Mesodermal cell (in vitro differentiated cells): ENCODE measurements around the gene NDUFB2.
"Not testable (repeated sequence)": the region's sequence is repeated elsewhere in the genome, so short reads cannot be mapped to it uniquely, and the experiment has no call there.

ENCODE experiments used
- H3K27ac ChIP-seq: 2 replicates; pipeline ENCODE4 v1.7.0; 2013; ENCODE audit warnings: mild to moderate bottlenecking, low read depth, low read length, moderate library complexity; ENCODE audit not compliant: severe bottlenecking
- H3K36me3 ChIP-seq: 2 replicates; pipeline ENCODE4 v1.7.1; 2013; ENCODE audit warnings: mild to moderate bottlenecking, low read length, moderate library complexity; ENCODE audit not compliant: control insufficient read depth, insufficient read depth
- H3K4me1 ChIP-seq: one replicate; pipeline ENCODE4 v1.7.1; 2013; ENCODE audit warnings: mild to moderate bottlenecking, low read length; ENCODE audit not compliant: insufficient read depth, control insufficient read depth, poor library complexity, severe bottlenecking
- H3K4me3 ChIP-seq: 2 replicates; pipeline ENCODE4 v1.7.0; 2013; ENCODE audit warnings: low read length, control low read depth, mild to moderate bottlenecking; ENCODE audit not compliant: insufficient read depth, poor library complexity, severe bottlenecking; ENCODE audit errors: extremely low read depth
- H3K9me3 ChIP-seq: 2 replicates; pipeline ENCODE4 v1.7.1; 2013; ENCODE audit warnings: mild to moderate bottlenecking, low read length, moderate library complexity; ENCODE audit not compliant: control insufficient read depth
- WGBS, 2 experiments: methylation state at CpG; one replicate each; pipeline ENCODE4 v1.1.5; 2013; ENCODE audit warnings: missing lambda C conversion rate in 2 of 2; ENCODE audit not compliant: insufficient coverage in 2 of 2; 5-methylcytosine and 5-hydroxymethylcytosine counted together

The NDUFB2 gene

GRCh38 chr7:140743255-140743654 is 46.7 kb downstream of the NDUFB2 start:
- not testable (repeated sequence) for H3K4me3 ChIP-seq, H3K27ac ChIP-seq, H3K4me1 ChIP-seq, H3K9me3 ChIP-seq
- H3K36me3 ChIP-seq, result peaks cover 33% of the 10 kb centered on the region
- no CpG with 5 or more reads among the region's 4 CpGs for WGBS, 2 experiments

GRCh38 chr7:140744005-140744404 is 47.5 kb downstream of the NDUFB2 start:
- 80 to 100% methylated on average over 1 of the region's 2 CpGs for WGBS, 2 experiments
- H3K4me3 ChIP-seq, result no peak overlapping the region
- no peaks in the 10 kb centered on the region for H3K9me3 ChIP-seq
- H3K4me1 ChIP-seq, result no peaks in the 10 kb centered on the region
- H3K36me3 ChIP-seq, result peaks cover 33% of the 10 kb centered on the region
- H3K27ac ChIP-seq, result no peak overlapping the region

GRCh38 chr7:140745266-140746058 is 49.0 kb downstream of the NDUFB2 start:
- Histone ChIP-seq H3K27ac (no peak overlapping the region), H3K4me3 (no peak overlapping the region), H3K9me3 (no peaks in the 10 kb centered on the region), H3K36me3 (peaks cover 32% of the 10 kb centered on the region), H3K4me1 (no peaks in the 10 kb centered on the region)
- WGBS, 2 experiments, result 92 to 94% methylated on average over 4 to 5 of the region's 6 CpGs

GRCh38 chr7:140746751-140747150 is 50.2 kb downstream of the NDUFB2 start:
- Histone ChIP-seq H3K9me3 (no peaks in the 10 kb centered on the region), H3K4me3 (no peak overlapping the region), H3K4me1 (no peaks in the 10 kb centered on the region), H3K27ac (no peak overlapping the region), H3K36me3 (peaks cover 29% of the 10 kb centered on the region)
- whole genome bisulfite sequencing, 2 experiments, result 100% methylated on average over 2 of the region's 2 CpGs; no CpG with 5 or more reads in 1 of the 2 experiments

GRCh38 chr7:140752533-140752932 is 56.0 kb downstream of the NDUFB2 start:
- no peak overlapping the region for H3K4me3 ChIP-seq
- 100% methylated on average over 1 of the region's 1 CpG; no CpG with 5 or more reads in 1 of the 2 experiments for WGBS, 2 experiments
- no peaks in the 10 kb centered on the region for H3K4me1 ChIP-seq
- H3K9me3 ChIP-seq, result no peaks in the 10 kb centered on the region
- no peak overlapping the region for H3K27ac ChIP-seq
- peaks cover 22% of the 10 kb centered on the region for H3K36me3 ChIP-seq

- no peak overlapping the region for H3K27ac ChIP-seq
- 88% methylated on average over 1 of the region's 3 CpGs; no CpG with 5 or more reads in 1 of the 2 experiments for WGBS, 2 experiments
Measured at GRCh38 chr7:140754506-140754905, 58.0 kb downstream of the NDUFB2 start.

More at GRCh38 chr7:140754506-140754905, 58.0 kb downstream of the NDUFB2 start:
- Histone ChIP-seq H3K36me3 (peaks cover 19% of the 10 kb centered on the region), H3K4me3 (no peak overlapping the region), H3K4me1 (no peaks in the 10 kb centered on the region), H3K9me3 (no peaks in the 10 kb centered on the region)
